ENCODE measurements around the gene SERPINA4. TPM values are rescaled to one million over a fixed set of nuclear protein-coding genes. Genes with fewer than 3 reads are reported as not detected.

The SERPINA4 gene
- total RNA-seq, 3 donors from 2014 or later (not counting 1 experiment from before 2014, with no cell fraction given) = not detected

- Mint-ChIP-seq H3K36me3 (no peaks in the 10 kb centered on the region), H3K27ac (no peak overlapping the region), H3K4me1 (no peaks in the 10 kb centered on the region), H3K9me3 (peaks cover 8 to 13% of the 10 kb centered on the region in 2 donors), H3K4me3 (no peak overlapping the region), H3K27me3 (ENCODE audit: low read depth in 2 of 2) (peaks cover 18 to 48% of the 10 kb centered on the region in 2 donors)
- H3K4me3 ChIP-seq (ENCODE audit: low read length) = no peak overlapping the region
- H3K27ac ChIP-seq (ENCODE audit: low read length) = no peak overlapping the region
- no peak for ATAC-seq
- no peak for DNase-seq
- TF ChIP-seq, protein P1, sequence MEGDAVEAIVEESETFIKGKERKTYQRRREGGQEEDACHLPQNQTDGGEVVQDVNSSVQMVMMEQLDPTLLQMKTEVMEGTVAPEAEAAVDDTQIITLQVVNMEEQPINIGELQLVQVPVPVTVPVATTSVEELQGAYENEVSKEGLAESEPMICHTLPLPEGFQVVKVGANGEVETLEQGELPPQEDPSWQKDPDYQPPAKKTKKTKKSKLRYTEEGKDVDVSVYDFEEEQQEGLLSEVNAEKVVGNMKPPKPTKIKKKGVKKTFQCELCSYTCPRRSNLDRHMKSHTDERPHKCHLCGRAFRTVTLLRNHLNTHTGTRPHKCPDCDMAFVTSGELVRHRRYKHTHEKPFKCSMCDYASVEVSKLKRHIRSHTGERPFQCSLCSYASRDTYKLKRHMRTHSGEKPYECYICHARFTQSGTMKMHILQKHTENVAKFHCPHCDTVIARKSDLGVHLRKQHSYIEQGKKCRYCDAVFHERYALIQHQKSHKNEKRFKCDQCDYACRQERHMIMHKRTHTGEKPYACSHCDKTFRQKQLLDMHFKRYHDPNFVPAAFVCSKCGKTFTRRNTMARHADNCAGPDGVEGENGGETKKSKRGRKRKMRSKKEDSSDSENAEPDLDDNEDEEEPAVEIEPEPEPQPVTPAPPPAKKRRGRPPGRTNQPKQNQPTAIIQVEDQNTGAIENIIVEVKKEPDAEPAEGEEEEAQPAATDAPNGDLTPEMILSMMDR (IDR thresholded peaks at IDR 0.05) = no peak
- H3K27me3 ChIP-seq (ENCODE audit: control insufficient read depth, insufficient read depth, low read length) = no peaks in the 10 kb centered on the region
- H3K4me1 ChIP-seq (ENCODE audit: control insufficient read depth, insufficient read depth, low read length) = no peaks in the 10 kb centered on the region
- intact Hi-C loops (cut with micrococcal nuclease) = no loop called here
- 73% methylated on average over 3 of the region's 3 CpGs for WGBS (ENCODE audit: insufficient coverage)
- no peaks in the 10 kb centered on the region for H3K36me3 ChIP-seq (ENCODE audit: control insufficient read depth, insufficient read depth, low read length)
- H3K9me3 ChIP-seq (ENCODE audit: control insufficient read depth, insufficient read depth, low read length) = no peaks in the 10 kb centered on the region
Measured at GRCh38 chr14:94524093-94524492, 37.1 kb upstream of the SERPINA4 start.

DNA sequence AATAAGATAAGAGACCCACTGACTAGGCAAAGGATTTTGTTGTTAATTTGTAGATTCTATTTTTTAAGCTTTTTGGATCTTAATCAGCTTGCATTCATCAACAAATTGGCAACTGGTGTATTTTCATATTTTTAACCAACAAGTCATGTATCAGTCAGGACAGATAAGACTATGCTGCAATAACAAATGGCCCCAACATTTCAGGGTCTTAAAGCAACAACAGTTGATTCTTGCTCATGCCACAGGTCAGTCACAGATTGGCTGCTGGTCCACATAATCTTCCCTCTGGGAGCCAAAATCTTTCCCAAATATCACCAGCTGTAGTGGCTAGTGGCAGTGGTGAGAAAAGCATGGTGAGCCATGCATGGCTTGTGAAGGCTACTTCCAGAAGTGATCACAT is 30.1 kb upstream of the SERPINA4 start:
- DNase-seq = no peak
- TF ChIP-seq, protein P1 (IDR thresholded peaks at IDR 0.05) = no peak
- Mint-ChIP-seq H3K27ac (no peak overlapping the region), H3K4me3 (no peak overlapping the region), H3K27me3 (ENCODE audit: low read depth in 2 of 2) (peaks cover 6 to 29% of the 10 kb centered on the region in 2 donors), H3K9me3 (peaks cover 0 to 2% of the 10 kb centered on the region in 2 donors), H3K4me1 (no peaks in the 10 kb centered on the region), H3K36me3 (no peaks in the 10 kb centered on the region)
- intact Hi-C loops (cut with micrococcal nuclease) = no loop called here
- Histone ChIP-seq H3K36me3 (ENCODE audit: control insufficient read depth, insufficient read depth, low read length) (no peaks in the 10 kb centered on the region), H3K4me3 (ENCODE audit: low read length) (no peak overlapping the region), H3K27me3 (ENCODE audit: control insufficient read depth, insufficient read depth, low read length) (no peaks in the 10 kb centered on the region), H3K9me3 (ENCODE audit: control insufficient read depth, insufficient read depth, low read length) (no peaks in the 10 kb centered on the region), H3K27ac (ENCODE audit: low read length) (no peak overlapping the region), H3K4me1 (ENCODE audit: control insufficient read depth, insufficient read depth, low read length) (no peaks in the 10 kb centered on the region)
- no peak for ATAC-seq

DNA sequence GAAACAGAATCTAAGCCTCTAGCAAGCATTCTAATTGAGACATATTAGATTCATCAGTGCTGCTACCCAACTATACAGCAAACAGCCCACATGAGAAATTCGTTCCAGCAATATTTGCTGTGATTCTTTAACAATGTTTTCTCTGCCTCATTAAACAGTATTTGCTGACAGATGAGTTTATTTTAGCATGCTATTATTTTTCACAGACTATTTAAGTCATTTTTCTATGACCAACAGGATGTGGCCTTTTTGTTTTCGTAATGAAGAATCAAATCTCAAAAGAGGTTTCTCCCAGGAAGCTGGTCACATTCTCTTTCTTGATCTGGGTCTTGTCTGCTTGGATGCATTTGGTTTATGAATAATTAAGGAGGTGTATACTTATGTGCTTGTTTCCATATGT is 28.8 kb upstream of the SERPINA4 start:
- DNase-seq (no peak), ATAC-seq (no peak)
- no peak overlapping the region for H3K27ac ChIP-seq (ENCODE audit: low read length)
- Mint-ChIP-seq H3K27ac (no peak overlapping the region), H3K36me3 (no peaks in the 10 kb centered on the region), H3K4me3 (no peak overlapping the region), H3K9me3 (no peaks in the 10 kb centered on the region), H3K4me1 (no peaks in the 10 kb centered on the region), H3K27me3 (ENCODE audit: low read depth in 2 of 2) (peaks cover 0 to 16% of the 10 kb centered on the region in 2 donors)
- no peaks in the 10 kb centered on the region for H3K27me3 ChIP-seq (ENCODE audit: control insufficient read depth, insufficient read depth, low read length)
- no peaks in the 10 kb centered on the region for H3K36me3 ChIP-seq (ENCODE audit: control insufficient read depth, insufficient read depth, low read length)
- 20% methylated on average over 1 of the region's 2 CpGs for WGBS (ENCODE audit: insufficient coverage)
- TF ChIP-seq, protein P1 (IDR thresholded peaks at IDR 0.05) = no peak
- H3K4me1 ChIP-seq (ENCODE audit: control insufficient read depth, insufficient read depth, low read length) = no peaks in the 10 kb centered on the region
- H3K4me3 ChIP-seq (ENCODE audit: low read length) = no peak overlapping the region
- intact Hi-C loops (cut with micrococcal nuclease) = no loop called here
- no peaks in the 10 kb centered on the region for H3K9me3 ChIP-seq (ENCODE audit: control insufficient read depth, insufficient read depth, low read length)

GRCh38 chr14:94535506-94535905 is 25.7 kb upstream of the SERPINA4 start:
- Mint-ChIP-seq H3K27ac (no peak overlapping the region), H3K27me3 (ENCODE audit: low read depth in 2 of 2) (peaks cover 4 to 23% of the 10 kb centered on the region in 2 donors), H3K4me3 (no peak overlapping the region), H3K4me1 (no peaks in the 10 kb centered on the region), H3K9me3 (no peaks in the 10 kb centered on the region), H3K36me3 (no peaks in the 10 kb centered on the region)
- no peaks in the 10 kb centered on the region for H3K36me3 ChIP-seq (ENCODE audit: control insufficient read depth, insufficient read depth, low read length)
- TF ChIP-seq, protein P1 (IDR thresholded peaks at IDR 0.05) = no peak
- H3K4me1 ChIP-seq (ENCODE audit: control insufficient read depth, insufficient read depth, low read length) = no peaks in the 10 kb centered on the region
- intact Hi-C loops (cut with micrococcal nuclease) = no loop called here
- H3K9me3 ChIP-seq (ENCODE audit: control insufficient read depth, insufficient read depth, low read length) = no peaks in the 10 kb centered on the region
- peaks cover 2% of the 10 kb centered on the region for H3K27me3 ChIP-seq (ENCODE audit: control insufficient read depth, insufficient read depth, low read length)
- DNase-seq (no peak), ATAC-seq (no peak)
- no peak overlapping the region for H3K27ac ChIP-seq (ENCODE audit: low read length)
- 60% methylated on average over 3 of the region's 3 CpGs for WGBS (ENCODE audit: insufficient coverage)
- no peak overlapping the region for H3K4me3 ChIP-seq (ENCODE audit: low read length)

Measured in natural killer cell (primary cell).